Gastrocnemius medialis (tissue), 4 donors: ENCODE results near the gene DGKE. TPM values are rescaled to one million over a fixed set of nuclear protein-coding genes. Genes with fewer than 3 reads are reported as not detected.
A peak's percentile ranks its signal among the peaks of the same experiment; 100 is the strongest.

Experiments
- ATAC-seq, 2 donors: fragments of 150-250 bp; one replicate each; pipeline ENCODE4 v1.9.1; 2016
- DNase-seq, 2 donors: peaks; one replicate each; pipeline ENCODE4 v3.0.0-alpha.2; 2019
- H3K27ac ChIP-seq, 4 donors: fragments of 200-600 bp; sonication (generic); 1 replicate in 1 of 4; 2 replicates in 3 of 4; pipeline ENCODE4 v1.5.1; 2016 to 2018; ENCODE audit warnings: mild to moderate bottlenecking in 2 of 4, moderate library complexity in 1 of 4
- H3K27me3 ChIP-seq, 3 donors: fragments of 200-600 bp; sonication (generic) in 2 of 3; 1 replicate in 1 of 3; 2 replicates in 2 of 3; pipeline versions ENCODE4 v1.5.1 to v1.6.0; 2016 to 2019; ENCODE audit warnings: mild to moderate bottlenecking in 1 of 3, moderate library complexity in 1 of 3
- H3K36me3 ChIP-seq, 2 donors: fragments of 200-600 bp; sonication (generic) in 1 of 2; one replicate each; pipeline ENCODE4 v1.5.1; 2017 to 2018
- H3K4me1 ChIP-seq, 2 donors: fragments of 200-600 bp; sonication (generic) in 1 of 2; one replicate each; pipeline ENCODE4 v1.5.1; 2016 to 2017; ENCODE audit warnings: mild to moderate bottlenecking in 2 of 2
- H3K4me3 ChIP-seq, 4 donors: fragments of 200-600 bp; sonication (generic) in 3 of 4; 1 replicate in 1 of 4; 2 replicates in 3 of 4; pipeline ENCODE4 v1.5.1; 2016 to 2019; ENCODE audit warnings: mild to moderate bottlenecking in 2 of 4
- H3K9me3 ChIP-seq, 3 donors: fragments of 200-600 bp; sonication (generic) in 2 of 3; 1 replicate in 1 of 3; 2 replicates in 2 of 3; pipeline ENCODE4 v1.5.1; 2016 to 2019
- POLR2A ChIP-seq, 2 donors: fragments of 450-650 bp; IDR thresholded peaks; one replicate each; pipeline ENCODE4 v1.6.1; 2017; ENCODE audit warnings: antibody characterized with exemption in 2 of 2, mild to moderate bottlenecking in 2 of 2, moderate library complexity in 2 of 2
- in situ Hi-C, 4 donors: fragments of 200-750 bp; cut with MboI; loops; one replicate each; pipeline versions ENCODE4 v1.15.0 to v1.8.0; 2017; ENCODE audit warnings: low sequenced_read_pairs in 4 of 4
- intact Hi-C: fragments of 100-400 bp; cut with DNase I; formaldehyde crosslinking; loops from one replicate; pipeline ENCODE4 v1.15.1; 2023; ENCODE audit warnings: low total_unique reads
- total RNA-seq, 4 donors: library from RNA; depleted of rRNA; stranded (reverse); fragments of >200 nt; gene quantifications; one replicate each; pipeline versions ENCODE4 v1.1.0 to v1.2.3, GENCODE V29; 2016
- TF ChIP-seq, protein P1 (sequence below), 5 experiments: fragments of 450-650 bp in 3 of 5; fragments of 200-600 bp in 2 of 5; sonication (generic) in 2 of 5; IDR thresholded peaks in 4 of 5; conservative IDR thresholded peaks in 1 of 5; 1 replicate in 4 of 5; 2 replicates in 1 of 5; pipeline ENCODE4 v1.5.1; 2016 to 2019; ENCODE audit warnings: antibody characterized with exemption in 5 of 5, mild to moderate bottlenecking in 3 of 5, moderate library complexity in 3 of 5

Gene DGKE
- total RNA-seq: 1 to 10 TPM in 3 of 4 donors, under 1 TPM in 1; 0.53 to 3.0 (median 1.6) TPM

DNA sequence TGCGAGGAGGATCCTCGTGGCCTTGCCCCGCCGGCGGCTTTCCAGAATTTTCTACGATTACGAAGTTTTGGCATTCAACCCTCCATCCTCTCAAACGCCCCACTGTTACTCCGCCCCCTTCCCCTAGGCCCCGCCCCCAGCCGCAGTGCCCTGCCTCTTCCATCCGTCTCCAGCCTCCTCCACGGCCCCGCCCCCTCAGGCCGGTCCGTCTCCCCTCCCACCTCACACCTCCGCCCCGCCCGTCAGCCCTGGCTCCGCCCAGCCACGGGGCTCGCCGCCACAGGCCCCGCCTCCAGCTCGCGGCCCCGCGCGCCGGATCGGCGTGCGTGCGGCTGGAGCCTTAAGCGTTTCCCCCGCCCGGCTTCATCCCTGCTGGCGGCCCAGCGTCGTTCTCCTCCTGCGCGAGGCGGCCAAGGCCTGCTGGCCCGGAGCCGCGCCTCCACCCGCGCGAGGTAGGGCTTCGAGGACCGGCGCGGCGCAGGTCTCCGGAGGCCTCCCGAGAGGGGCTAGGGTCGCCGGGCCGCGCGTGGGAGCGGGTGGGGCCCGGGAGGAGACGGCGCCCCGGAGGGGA lies at the start of gene DGKE, which contains the start of gene C17orf67:
Gene DGKE (plus strand): TSS at position 343 of the 571 bp plus-strand sequence. CDS start 645 bp downstream, outside the sequence.
Gene C17orf67 (minus strand): TSS at position 112 of the 571 bp plus-strand sequence. CDS start 18,110 bp downstream, outside the sequence.
- Histone ChIP-seq H3K4me1 (peaks cover 10 to 13% of the 10 kb centered on the region in 2 donors), H3K4me3 (peak within 1 kb of the TSS; percentile 65 to 73 (median 69)), H3K27ac (peak within 1 kb of the TSS; percentile 57 to 84 (median 72)), H3K36me3 (no peaks in the 10 kb centered on the region), H3K27me3 (peaks cover 0 to 5% (median 0%) of the 10 kb centered on the region in 3 donors), H3K9me3 (no peaks in the 10 kb centered on the region)
- ATAC-seq: peak; percentile 93 to 96
- intact Hi-C loops (loop anchor here (5.0 to 10.0 kb wide), 2 partner anchors 123 to 271 kb away; no protein-coding TSS in a partner anchor), in situ Hi-C loops (no loop called here)
- DNase-seq: peak; percentile 93 to 94
- TF ChIP-seq POLR2A (IDR thresholded peaks at IDR 0.05): peak; percentile 39 to 63
- TF ChIP-seq, protein P1, sequence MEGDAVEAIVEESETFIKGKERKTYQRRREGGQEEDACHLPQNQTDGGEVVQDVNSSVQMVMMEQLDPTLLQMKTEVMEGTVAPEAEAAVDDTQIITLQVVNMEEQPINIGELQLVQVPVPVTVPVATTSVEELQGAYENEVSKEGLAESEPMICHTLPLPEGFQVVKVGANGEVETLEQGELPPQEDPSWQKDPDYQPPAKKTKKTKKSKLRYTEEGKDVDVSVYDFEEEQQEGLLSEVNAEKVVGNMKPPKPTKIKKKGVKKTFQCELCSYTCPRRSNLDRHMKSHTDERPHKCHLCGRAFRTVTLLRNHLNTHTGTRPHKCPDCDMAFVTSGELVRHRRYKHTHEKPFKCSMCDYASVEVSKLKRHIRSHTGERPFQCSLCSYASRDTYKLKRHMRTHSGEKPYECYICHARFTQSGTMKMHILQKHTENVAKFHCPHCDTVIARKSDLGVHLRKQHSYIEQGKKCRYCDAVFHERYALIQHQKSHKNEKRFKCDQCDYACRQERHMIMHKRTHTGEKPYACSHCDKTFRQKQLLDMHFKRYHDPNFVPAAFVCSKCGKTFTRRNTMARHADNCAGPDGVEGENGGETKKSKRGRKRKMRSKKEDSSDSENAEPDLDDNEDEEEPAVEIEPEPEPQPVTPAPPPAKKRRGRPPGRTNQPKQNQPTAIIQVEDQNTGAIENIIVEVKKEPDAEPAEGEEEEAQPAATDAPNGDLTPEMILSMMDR (IDR thresholded peaks at IDR 0.05 in 4 of 5, conservative IDR thresholded peaks at IDR 0.05 in 1 of 5): no peak

DNA sequence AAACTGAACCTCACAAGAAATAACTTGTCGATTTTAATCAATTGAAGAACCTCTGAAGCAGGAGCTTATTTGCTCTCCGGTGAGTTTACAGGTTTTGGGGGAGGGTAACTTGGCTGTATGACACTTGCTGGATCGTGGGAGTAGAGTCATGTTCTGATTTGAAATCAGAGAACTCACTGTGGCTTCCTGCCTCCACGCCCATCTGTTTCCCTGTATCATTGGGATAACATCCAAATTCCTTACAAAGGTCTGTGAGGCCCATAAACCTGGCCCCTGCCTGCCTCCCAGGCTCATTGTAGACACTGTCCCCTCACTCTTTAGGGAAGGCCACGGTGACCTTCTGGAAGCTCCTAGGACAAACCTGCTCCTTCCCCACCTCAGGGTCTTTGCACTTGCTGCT lies 48.5 kb upstream of the DGKE start:
- DNase-seq: peak in 1 of 2 donors; percentile 35
- in situ Hi-C loops: no loop called here
- Histone ChIP-seq H3K27me3 (no peaks in the 10 kb centered on the region), H3K4me3 (no peak overlapping the region), H3K36me3 (no peaks in the 10 kb centered on the region), H3K4me1 (peaks cover 12 to 49% of the 10 kb centered on the region in 2 donors), H3K27ac (peak overlapping the region in 2 of 4 donors; percentile 71 to 76), H3K9me3 (no peaks in the 10 kb centered on the region)
- intact Hi-C loops: no loop called here
- TF ChIP-seq, protein P1 (IDR thresholded peaks at IDR 0.05 in 4 of 5, conservative IDR thresholded peaks at IDR 0.05 in 1 of 5): no peak
- TF ChIP-seq POLR2A (IDR thresholded peaks at IDR 0.05): no peak
- ATAC-seq: peak in 1 of 2 donors; percentile 47

DNA sequence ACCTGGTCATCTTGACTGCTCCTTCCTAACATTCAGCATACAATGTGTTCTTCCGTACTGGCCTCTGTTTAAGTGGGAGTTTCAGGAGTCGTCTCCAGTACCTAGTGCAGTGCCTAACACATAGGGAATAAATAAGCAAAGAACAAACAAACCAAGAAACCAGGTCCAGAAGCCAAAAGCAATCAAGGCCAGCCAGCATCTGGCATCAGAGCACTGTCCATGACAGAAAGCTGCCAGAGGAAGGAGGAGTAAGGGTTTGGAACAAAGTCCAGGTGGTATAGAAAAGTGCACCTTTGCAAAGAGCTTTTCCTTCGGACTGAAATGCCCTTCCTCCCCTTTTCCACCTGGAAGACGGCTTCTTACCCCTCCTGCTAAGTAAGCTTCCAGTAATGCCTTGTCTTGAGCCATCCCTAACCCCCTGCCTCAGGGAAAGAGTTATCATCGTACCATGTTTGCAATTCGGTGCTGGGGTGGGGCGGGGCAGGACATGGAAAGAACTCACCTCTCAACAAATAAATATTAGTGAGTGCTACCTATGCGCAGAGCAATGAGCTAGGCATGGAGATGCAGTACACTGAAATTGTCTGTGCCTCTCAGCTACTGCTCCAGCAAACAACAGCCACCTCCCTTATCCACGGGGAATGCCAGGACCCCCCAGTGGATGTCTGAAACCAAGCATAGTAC lies 47.8 kb upstream of the DGKE start:
- Histone ChIP-seq H3K4me1 (peaks cover 9 to 44% of the 10 kb centered on the region in 2 donors), H3K27me3 (no peaks in the 10 kb centered on the region), H3K4me3 (no peak overlapping the region), H3K9me3 (no peaks in the 10 kb centered on the region), H3K36me3 (no peaks in the 10 kb centered on the region), H3K27ac (peak overlapping the region in 2 of 4 donors; percentile 71 to 76)
- in situ Hi-C loops (no loop called here), intact Hi-C loops (no loop called here)
- ATAC-seq (no peak), DNase-seq (no peak)
- no peak for TF ChIP-seq POLR2A (IDR thresholded peaks at IDR 0.05)
- TF ChIP-seq, protein P1 (IDR thresholded peaks at IDR 0.05 in 4 of 5, conservative IDR thresholded peaks at IDR 0.05 in 1 of 5): no peak

DNA sequence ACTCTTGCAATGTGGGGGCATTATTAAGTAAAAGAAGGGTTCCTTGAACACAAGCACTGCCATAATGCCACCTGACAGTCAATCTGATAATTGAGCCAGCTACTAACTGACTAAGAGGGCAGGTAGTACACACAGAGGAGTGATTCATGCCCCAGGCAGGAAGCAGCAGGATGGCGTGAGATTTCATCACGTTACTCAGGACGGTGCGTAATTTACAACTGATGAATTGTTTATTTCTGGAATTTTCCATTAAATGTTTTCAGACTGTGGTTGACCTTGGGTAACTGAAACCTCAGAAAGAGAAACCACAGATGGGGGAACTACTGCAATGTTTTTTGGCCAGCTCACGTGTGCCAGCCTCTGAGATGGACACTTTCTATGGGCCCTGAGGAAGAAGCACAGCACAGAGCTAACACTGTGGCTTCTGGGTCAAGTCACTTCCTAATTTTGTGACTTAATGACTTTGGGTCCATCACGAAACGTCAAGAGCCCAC lies 46.9 kb upstream of the DGKE start:
- Histone ChIP-seq H3K36me3 (no peaks in the 10 kb centered on the region), H3K27ac (peak overlapping the region in 3 of 4 donors; percentile 6 to 76 (median 71)), H3K4me1 (peaks cover 4 to 36% of the 10 kb centered on the region in 2 donors), H3K9me3 (no peaks in the 10 kb centered on the region), H3K4me3 (no peak overlapping the region), H3K27me3 (no peaks in the 10 kb centered on the region)
- peak in 1 of 2 donors; percentile 12 for TF ChIP-seq POLR2A (IDR thresholded peaks at IDR 0.05)
- TF ChIP-seq, protein P1 (IDR thresholded peaks at IDR 0.05 in 4 of 5, conservative IDR thresholded peaks at IDR 0.05 in 1 of 5): no peak
- DNase-seq: peak; percentile 62 to 63
- intact Hi-C loops (no loop called here), in situ Hi-C loops (no loop called here)
- peak; percentile 86 to 89 for ATAC-seq
